Mesenchymal stem cell (in vitro differentiated cells and primary cell): ENCODE results near the gene PP2D1. TPM values are rescaled to one million over a fixed set of nuclear protein-coding genes. Genes with fewer than 3 reads are reported as not detected.

Source experiments
- DNase-seq: peaks from one replicate; pipeline ENCODE4 v3.0.0-alpha.2; 2013
- H2AFZ ChIP-seq: one replicate; pipeline ENCODE4 v1.6.1; 2013; ENCODE audit warnings: low read depth, mild to moderate bottlenecking, control low read depth, inconsistent platforms, low read length, moderate library complexity
- H2AK5ac ChIP-seq: 2 replicates; pipeline ENCODE4 v1.6.1; 2013; ENCODE audit warnings: low read length, moderate library complexity, mild to moderate bottlenecking, inconsistent platforms; ENCODE audit not compliant: severe bottlenecking
- H2BK120ac ChIP-seq: one replicate; pipeline ENCODE4 v1.6.1; 2013; ENCODE audit warnings: low read depth, mild to moderate bottlenecking, inconsistent platforms, low read length, moderate library complexity
- H2BK12ac ChIP-seq, 2 experiments: one replicate each; pipeline ENCODE4 v1.6.1; 2013; ENCODE audit warnings: inconsistent platforms in 2 of 2, low read length in 2 of 2, mild to moderate bottlenecking in 2 of 2, moderate library complexity in 2 of 2, control low read depth in 1 of 2
- H2BK15ac ChIP-seq: one replicate; pipeline ENCODE4 v1.6.1; 2013; ENCODE audit warnings: mild to moderate bottlenecking, low read depth, inconsistent platforms; ENCODE audit not compliant: poor library complexity, severe bottlenecking
- H2BK5ac ChIP-seq: 2 replicates; pipeline ENCODE4 v1.6.1; 2013; ENCODE audit warnings: low read depth, mild to moderate bottlenecking, low read length, control low read depth, inconsistent platforms; ENCODE audit not compliant: poor library complexity, severe bottlenecking
- H3K14ac ChIP-seq, 2 experiments: one replicate each; pipeline ENCODE4 v1.6.1; 2013; ENCODE audit warnings: inconsistent platforms in 2 of 2, low read length in 2 of 2, control low read depth in 1 of 2, mild to moderate bottlenecking in 1 of 2, moderate library complexity in 1 of 2
- H3K18ac ChIP-seq, 2 experiments: one replicate each; pipeline ENCODE4 v1.6.1; 2013; ENCODE audit warnings: inconsistent platforms in 2 of 2, low read length in 2 of 2, control low read depth in 1 of 2, low read depth in 1 of 2, mild to moderate bottlenecking in 1 of 2
- H3K23ac ChIP-seq, 2 experiments: one replicate each; pipeline ENCODE4 v1.6.1; 2013; ENCODE audit warnings: inconsistent platforms in 2 of 2, low read length in 2 of 2, mild to moderate bottlenecking in 2 of 2, moderate library complexity in 2 of 2, control low read depth in 1 of 2
- H3K27ac ChIP-seq: 2 replicates; pipeline ENCODE4 v1.5.1; 2013; ENCODE audit warnings: mild to moderate bottlenecking, moderate library complexity, low read length, control low read depth, inconsistent platforms; ENCODE audit not compliant: poor library complexity, severe bottlenecking
- H3K27me3 ChIP-seq, 2 experiments: 2 replicates each; pipeline versions ENCODE4 v1.6.1 to v1.7.0; 2013; ENCODE audit warnings: low read length in 2 of 2, mild to moderate bottlenecking in 2 of 2, moderate library complexity in 2 of 2, control low read depth in 1 of 2, inconsistent platforms in 1 of 2; ENCODE audit not compliant: control insufficient read depth in 1 of 2, insufficient read depth in 1 of 2
- H3K36me3 ChIP-seq, 2 experiments: 2 replicates each; pipeline versions ENCODE4 v1.6.1 to v1.7.0; 2013; ENCODE audit warnings: low read length in 2 of 2, control low read depth in 1 of 2, inconsistent platforms in 1 of 2, low read depth in 1 of 2, mild to moderate bottlenecking in 1 of 2; ENCODE audit not compliant: insufficient read depth in 2 of 2, control insufficient read depth in 1 of 2
- H3K4ac ChIP-seq, 2 experiments: one replicate each; pipeline ENCODE4 v1.6.1; 2013; ENCODE audit warnings: inconsistent platforms in 2 of 2, low read length in 2 of 2, mild to moderate bottlenecking in 2 of 2, moderate library complexity in 2 of 2, control low read depth in 1 of 2, low read depth in 1 of 2
- H3K4me1 ChIP-seq: 2 replicates; pipeline ENCODE4 v1.6.1; 2013; ENCODE audit warnings: low read depth, low read length, control low read depth; ENCODE audit not compliant: control insufficient read depth, insufficient read depth
- H3K4me2 ChIP-seq: 2 replicates; pipeline ENCODE4 v1.6.1; 2013; ENCODE audit warnings: low read length, mild to moderate bottlenecking, inconsistent platforms; ENCODE audit not compliant: poor library complexity, severe bottlenecking
- H3K4me3 ChIP-seq, 2 experiments: 2 replicates each; pipeline versions ENCODE4 v1.5.1 to v1.7.0; 2013; ENCODE audit warnings: low read length in 2 of 2, mild to moderate bottlenecking in 2 of 2, control low read depth in 1 of 2, low read depth in 1 of 2; ENCODE audit not compliant: insufficient read depth in 1 of 2
- H3K79me1 ChIP-seq: replicated peaks from 2 replicates; pipeline ENCODE4 v1.6.1; 2013; ENCODE audit warnings: mild to moderate bottlenecking, control low read depth, low read length, inconsistent platforms; ENCODE audit not compliant: poor library complexity, severe bottlenecking
- H3K9ac ChIP-seq: 2 replicates; pipeline ENCODE4 v1.7.0; 2013; ENCODE audit warnings: mild to moderate bottlenecking, low read length, moderate library complexity
- H3K9me3 ChIP-seq: 2 replicates; pipeline ENCODE4 v1.7.0; 2013; ENCODE audit warnings: mild to moderate bottlenecking, low read length; ENCODE audit not compliant: control insufficient read depth
- H4K8ac ChIP-seq: one replicate; pipeline ENCODE4 v1.6.1; 2013; ENCODE audit warnings: inconsistent platforms, mild to moderate bottlenecking, low read length, moderate library complexity
- H4K91ac ChIP-seq: one replicate; pipeline ENCODE4 v1.6.1; 2013; ENCODE audit warnings: mild to moderate bottlenecking, low read length, inconsistent platforms
- WGBS: methylation state at CpG from one replicate; pipeline ENCODE4 v1.1.7; 2013; ENCODE audit warnings: mixed read lengths; 5-methylcytosine and 5-hydroxymethylcytosine counted together
- polyA plus RNA-seq, 2 experiments: library from polyadenylated mRNA; stranded (reverse); fragments of 200-250 nt; gene quantifications; one replicate each; pipeline ENCODE4 v1.2.3, GENCODE V29; 2013

Gene PP2D1
- polyA plus RNA-seq (2013, experiment 1 of 2), result not detected
- polyA plus RNA-seq (2013, experiment 2 of 2), result not detected

- DNase-seq, result no peak
- Histone ChIP-seq H4K91ac (no peak within 1 kb of the TSS), H3K9ac (no peak within 1 kb of the TSS), H2BK120ac (no peak within 1 kb of the TSS), H3K27ac (no peak within 1 kb of the TSS), H3K14ac (no peak within 1 kb of the TSS), H4K8ac (no peak within 1 kb of the TSS), H3K9me3 (no peaks in the 10 kb centered on the region), H2AFZ (no peak within 1 kb of the TSS), H2AK5ac (no peak within 1 kb of the TSS), H2BK5ac (no peak within 1 kb of the TSS), H3K4me1 (no peaks in the 10 kb centered on the region), H3K18ac (no peak within 1 kb of the TSS), H3K36me3 (no peaks in the 10 kb centered on the region), H2BK12ac (no peak within 1 kb of the TSS), H3K4ac (no peak within 1 kb of the TSS), H3K79me1 (no peaks in the 10 kb centered on the region), H3K23ac (no peak within 1 kb of the TSS), H3K4me3 (no peak within 1 kb of the TSS), H3K27me3 (no peaks in the 10 kb centered on the region), H3K4me2 (no peak within 1 kb of the TSS), H2BK15ac (no peak within 1 kb of the TSS)
- 100% methylated on average over 4 of the region's 4 CpGs for WGBS
Measured at GRCh38 chr3:20012164-20012563, at the start of gene PP2D1. TSS of gene PP2D1 (minus strand) at chr3:20012264. CDS start at chr3:20012072, 192 bp downstream.

GRCh38 chr3:20060974-20061685, 49.1 kb upstream of the PP2D1 start:
- DNase-seq, result peak; percentile 62
- Histone ChIP-seq H3K36me3 (no peaks in the 10 kb centered on the region), H3K4me1 (peaks cover 2% of the 10 kb centered on the region), H2AFZ (no peak overlapping the region), H3K4ac (no peak overlapping the region), H3K9ac (peak overlapping the region; percentile 48), H3K9me3 (no peaks in the 10 kb centered on the region), H2BK12ac (no peak overlapping the region), H4K8ac (no peak overlapping the region), H2BK15ac (no peak overlapping the region), H4K91ac (no peak overlapping the region), H2BK5ac (no peak overlapping the region), H3K27me3 (no peaks in the 10 kb centered on the region), H3K4me3 (peak overlapping the region in 1 of 2 experiments; percentile 66), H3K14ac (no peak overlapping the region), H3K27ac (no peak overlapping the region), H3K4me2 (no peak overlapping the region), H3K23ac (no peak overlapping the region), H3K18ac (no peak overlapping the region), H2BK120ac (no peak overlapping the region), H2AK5ac (no peak overlapping the region), H3K79me1 (peaks cover 31% of the 10 kb centered on the region)
- 95% methylated on average over 3 of the region's 4 CpGs for WGBS

GRCh38 chr3:20059929-20060328, 47.9 kb upstream of the PP2D1 start:
- no peaks in the 10 kb centered on the region for H3K9me3 ChIP-seq
- H4K8ac ChIP-seq, result no peak overlapping the region
- H2BK5ac ChIP-seq, result no peak overlapping the region
- no peak overlapping the region for H3K23ac ChIP-seq
- no peak overlapping the region for H2BK12ac ChIP-seq
- H3K27me3 ChIP-seq, result no peaks in the 10 kb centered on the region
- no peak overlapping the region for H2AFZ ChIP-seq
- H4K91ac ChIP-seq, result no peak overlapping the region
- no peak overlapping the region for H3K4me2 ChIP-seq
- DNase-seq, result no peak
- no peak overlapping the region for H2BK120ac ChIP-seq
- no peak overlapping the region for H3K14ac ChIP-seq
- no peak overlapping the region for H3K18ac ChIP-seq
- H3K4ac ChIP-seq, result no peak overlapping the region
- WGBS, result 96% methylated on average over 3 of the region's 3 CpGs
- no peaks in the 10 kb centered on the region for H3K36me3 ChIP-seq
- no peak overlapping the region for H2BK15ac ChIP-seq
- H3K9ac ChIP-seq, result no peak overlapping the region
- peaks cover 5% of the 10 kb centered on the region for H3K4me1 ChIP-seq
- H3K79me1 ChIP-seq, result peaks cover 27% of the 10 kb centered on the region
- no peak overlapping the region for H3K4me3 ChIP-seq
- H3K27ac ChIP-seq, result no peak overlapping the region
- no peak overlapping the region for H2AK5ac ChIP-seq

GRCh38 chr3:20057612-20058180, 45.6 kb upstream of the PP2D1 start:
- Histone ChIP-seq H3K9me3 (no peaks in the 10 kb centered on the region), H3K9ac (peak overlapping the region; percentile 33), H4K8ac (no peak overlapping the region), H3K36me3 (no peaks in the 10 kb centered on the region), H2BK15ac (peak overlapping the region; percentile 83), H3K79me1 (peaks cover 21% of the 10 kb centered on the region), H3K4ac (no peak overlapping the region), H2BK12ac (no peak overlapping the region), H3K23ac (no peak overlapping the region), H2BK120ac (no peak overlapping the region), H3K27ac (no peak overlapping the region), H3K27me3 (no peaks in the 10 kb centered on the region), H3K4me2 (no peak overlapping the region), H2BK5ac (no peak overlapping the region), H3K4me1 (peaks cover 11% of the 10 kb centered on the region), H4K91ac (no peak overlapping the region), H2AFZ (no peak overlapping the region), H3K14ac (no peak overlapping the region), H2AK5ac (no peak overlapping the region), H3K4me3 (no peak overlapping the region), H3K18ac (no peak overlapping the region)
- no peak for DNase-seq
- 83% methylated on average over 1 of the region's 2 CpGs for WGBS
